ENCODE results near the gene TRIL. TPM values are rescaled to one million over a fixed set of nuclear protein-coding genes. Genes with fewer than 3 reads are reported as not detected.
A peak's percentile ranks its signal among the peaks of the same experiment; 100 is the strongest.

Gene TRIL, protein sequence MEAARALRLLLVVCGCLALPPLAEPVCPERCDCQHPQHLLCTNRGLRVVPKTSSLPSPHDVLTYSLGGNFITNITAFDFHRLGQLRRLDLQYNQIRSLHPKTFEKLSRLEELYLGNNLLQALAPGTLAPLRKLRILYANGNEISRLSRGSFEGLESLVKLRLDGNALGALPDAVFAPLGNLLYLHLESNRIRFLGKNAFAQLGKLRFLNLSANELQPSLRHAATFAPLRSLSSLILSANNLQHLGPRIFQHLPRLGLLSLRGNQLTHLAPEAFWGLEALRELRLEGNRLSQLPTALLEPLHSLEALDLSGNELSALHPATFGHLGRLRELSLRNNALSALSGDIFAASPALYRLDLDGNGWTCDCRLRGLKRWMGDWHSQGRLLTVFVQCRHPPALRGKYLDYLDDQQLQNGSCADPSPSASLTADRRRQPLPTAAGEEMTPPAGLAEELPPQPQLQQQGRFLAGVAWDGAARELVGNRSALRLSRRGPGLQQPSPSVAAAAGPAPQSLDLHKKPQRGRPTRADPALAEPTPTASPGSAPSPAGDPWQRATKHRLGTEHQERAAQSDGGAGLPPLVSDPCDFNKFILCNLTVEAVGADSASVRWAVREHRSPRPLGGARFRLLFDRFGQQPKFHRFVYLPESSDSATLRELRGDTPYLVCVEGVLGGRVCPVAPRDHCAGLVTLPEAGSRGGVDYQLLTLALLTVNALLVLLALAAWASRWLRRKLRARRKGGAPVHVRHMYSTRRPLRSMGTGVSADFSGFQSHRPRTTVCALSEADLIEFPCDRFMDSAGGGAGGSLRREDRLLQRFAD
- polyA plus RNA-seq (2013, experiment 1 of 2; ENCODE audit: insufficient read length), result 32.5 TPM
- polyA plus RNA-seq (2013, experiment 2 of 2; ENCODE audit: insufficient read length), result 33.0 TPM

DNA sequence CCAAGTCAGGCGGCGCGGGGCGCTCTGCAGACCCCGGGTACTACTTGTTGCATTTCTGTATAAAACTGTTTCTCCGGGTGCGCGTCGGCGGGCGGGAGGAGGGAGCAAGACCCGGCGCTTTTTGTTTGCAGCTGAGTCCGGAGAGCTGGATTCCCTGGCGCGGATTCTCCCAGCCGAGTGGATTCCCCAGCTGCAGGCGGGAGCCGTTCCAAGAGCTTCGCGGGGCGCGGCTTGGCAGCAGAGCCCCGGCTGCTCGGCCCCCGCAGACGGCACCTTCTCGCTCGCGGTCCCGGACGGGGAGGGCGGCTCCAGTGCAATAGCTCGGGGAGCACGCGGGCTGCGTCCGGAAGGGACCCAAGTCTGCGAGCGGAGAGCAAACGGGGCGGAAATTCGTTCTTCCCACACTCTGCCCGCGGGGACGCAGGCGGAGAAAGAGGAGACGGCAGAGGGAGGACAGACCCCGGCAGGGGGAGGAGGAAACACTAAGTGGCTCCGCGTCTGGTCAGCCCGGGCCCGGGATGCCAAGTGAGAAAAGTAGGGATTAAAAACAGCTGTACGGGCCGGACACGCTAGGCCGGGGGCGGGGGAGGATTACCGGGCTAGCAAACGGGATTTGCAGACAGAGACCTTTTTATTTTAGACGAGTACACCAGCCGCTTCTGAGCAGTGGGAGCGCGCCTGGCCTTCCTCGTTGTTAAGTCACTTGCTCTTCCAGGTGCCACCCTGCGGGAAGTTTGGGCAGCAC, at the start of gene TRIL:
TSS of gene TRIL (minus strand) at position 96 of the 745 bp plus-strand sequence. CDS start 284 bp downstream, outside the sequence.
- peak; percentile 83 for DNase-seq

- DNase-seq, result no peak
Observed at GRCh38 chr7:29007127-29007526, 49.0 kb upstream of the TRIL start.

GRCh38 chr7:29005829-29006228, 47.7 kb upstream of the TRIL start:
- DNase-seq, result peak; percentile 52

- no peak for DNase-seq
Observed at GRCh38 chr7:29005406-29005805, 47.3 kb upstream of the TRIL start.

DNA sequence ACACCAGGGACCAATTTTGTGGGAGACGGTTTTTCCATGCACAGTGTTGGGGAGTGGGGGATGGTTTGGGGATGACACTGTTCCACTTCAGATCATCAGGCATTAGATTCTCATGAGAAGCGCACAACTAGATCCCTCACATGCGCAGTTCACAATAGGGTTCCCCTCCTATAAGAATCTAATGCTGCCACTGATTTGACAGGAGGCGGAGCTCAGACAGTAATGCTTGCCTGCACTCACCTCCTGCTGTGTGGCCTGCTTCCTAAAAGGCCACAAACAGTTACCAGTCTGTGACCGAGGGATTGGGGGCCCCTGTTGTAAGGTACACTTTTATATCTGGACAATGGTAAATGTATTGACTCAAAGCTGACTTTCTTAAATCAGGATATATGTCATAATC, 45.6 kb upstream of the TRIL start:
- DNase-seq, result no peak

DNA sequence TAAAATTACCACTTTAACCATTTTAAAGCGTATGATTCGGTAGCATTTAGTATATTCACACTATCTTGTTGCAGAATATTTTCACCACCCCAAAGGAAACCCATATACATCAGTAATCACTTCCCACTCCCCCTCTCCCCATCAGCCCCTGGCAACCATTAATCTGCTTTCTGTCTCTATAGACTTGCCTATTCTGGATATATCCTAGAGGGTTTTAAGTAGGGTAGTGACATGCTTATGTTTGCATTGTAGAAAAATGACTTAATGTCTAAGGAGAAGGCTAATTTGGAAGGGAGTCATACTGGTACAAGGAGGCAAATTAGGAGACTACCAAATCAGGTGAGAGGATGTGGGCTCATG, 42.6 kb upstream of the TRIL start:
- DNase-seq, result no peak

GRCh38 chr7:28999895-29000716, 42.0 kb upstream of the TRIL start:
- no peak for DNase-seq

DNA sequence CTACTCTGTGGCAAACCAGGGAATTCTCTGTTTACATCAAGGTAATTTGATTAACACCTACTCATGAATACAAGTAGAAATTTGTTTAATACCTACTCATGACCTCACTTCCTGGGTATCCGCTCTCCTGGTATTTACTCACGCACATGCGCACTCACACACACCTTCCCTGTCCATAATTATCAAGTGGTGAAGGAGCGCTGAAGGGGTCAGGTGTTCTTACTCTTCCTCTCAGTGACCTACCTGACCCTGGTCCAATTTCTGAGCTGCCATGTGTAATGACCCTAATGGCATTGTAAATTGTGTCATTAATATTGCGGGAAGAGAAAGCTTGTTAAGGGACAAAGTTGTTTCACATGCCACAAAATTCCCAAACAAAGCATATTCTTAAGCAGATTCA, 41.3 kb upstream of the TRIL start:
- no peak for DNase-seq

GRCh38 chr7:28998105-28998504, 40.0 kb upstream of the TRIL start:
- DNase-seq, result no peak

GRCh38 chr7:28996836-28997235, 38.7 kb upstream of the TRIL start:
- DNase-seq, result peak; percentile 53

DNA sequence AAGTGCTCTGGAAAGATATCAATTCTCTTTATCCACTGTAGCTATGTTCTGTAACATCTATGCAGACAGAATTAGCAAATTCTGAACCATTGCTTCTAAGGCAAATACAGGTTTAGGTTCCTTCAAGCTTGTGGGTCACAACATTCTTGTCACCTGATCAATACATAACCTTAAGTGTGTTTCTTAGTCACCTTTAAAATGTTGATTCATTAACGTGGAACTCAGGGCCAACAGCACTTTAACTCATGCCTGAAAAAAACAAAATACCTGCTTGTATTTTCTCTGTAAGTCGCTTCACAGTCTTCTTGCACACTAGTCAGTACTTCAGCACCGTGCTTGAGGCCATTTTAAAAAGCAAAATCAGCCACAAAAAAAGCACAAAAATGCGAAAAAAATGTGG, 35.2 kb upstream of the TRIL start:
- DNase-seq, result no peak

GRCh38 chr7:28992798-28993197, 34.7 kb upstream of the TRIL start:
- no peak for DNase-seq

GRCh38 chr7:28990200-28990960, 32.2 kb upstream of the TRIL start:
- DNase-seq, result peak; percentile 91

GRCh38 chr7:28989211-28989980, 31.3 kb upstream of the TRIL start:
- no peak for DNase-seq

GRCh38 chr7:28988810-28989209, 30.7 kb upstream of the TRIL start:
- peak; percentile 99 for DNase-seq

DNA sequence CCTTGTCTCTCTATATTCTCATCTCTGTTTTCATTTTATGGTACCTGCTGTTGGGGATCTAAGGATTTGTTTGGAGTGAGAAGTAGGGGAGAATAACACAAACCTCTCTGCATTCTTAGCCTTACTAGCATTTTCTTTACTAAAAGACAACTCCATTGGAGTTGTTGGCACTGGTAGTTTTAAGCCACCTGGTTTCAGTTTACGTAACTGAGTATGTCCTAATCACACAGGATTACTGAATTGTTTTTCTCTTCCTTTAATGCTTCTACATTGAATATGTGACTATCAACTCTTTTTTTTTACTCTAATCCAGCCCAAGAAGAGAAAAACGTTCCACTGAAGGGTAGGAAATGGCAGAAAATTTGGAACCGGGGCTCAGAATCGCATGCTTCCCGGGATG, 30.0 kb upstream of the TRIL start:
- DNase-seq, result peak; percentile 45

- DNase-seq, result peak; percentile 90
Observed at GRCh38 chr7:28986765-28987110, 28.6 kb upstream of the TRIL start.

DNA sequence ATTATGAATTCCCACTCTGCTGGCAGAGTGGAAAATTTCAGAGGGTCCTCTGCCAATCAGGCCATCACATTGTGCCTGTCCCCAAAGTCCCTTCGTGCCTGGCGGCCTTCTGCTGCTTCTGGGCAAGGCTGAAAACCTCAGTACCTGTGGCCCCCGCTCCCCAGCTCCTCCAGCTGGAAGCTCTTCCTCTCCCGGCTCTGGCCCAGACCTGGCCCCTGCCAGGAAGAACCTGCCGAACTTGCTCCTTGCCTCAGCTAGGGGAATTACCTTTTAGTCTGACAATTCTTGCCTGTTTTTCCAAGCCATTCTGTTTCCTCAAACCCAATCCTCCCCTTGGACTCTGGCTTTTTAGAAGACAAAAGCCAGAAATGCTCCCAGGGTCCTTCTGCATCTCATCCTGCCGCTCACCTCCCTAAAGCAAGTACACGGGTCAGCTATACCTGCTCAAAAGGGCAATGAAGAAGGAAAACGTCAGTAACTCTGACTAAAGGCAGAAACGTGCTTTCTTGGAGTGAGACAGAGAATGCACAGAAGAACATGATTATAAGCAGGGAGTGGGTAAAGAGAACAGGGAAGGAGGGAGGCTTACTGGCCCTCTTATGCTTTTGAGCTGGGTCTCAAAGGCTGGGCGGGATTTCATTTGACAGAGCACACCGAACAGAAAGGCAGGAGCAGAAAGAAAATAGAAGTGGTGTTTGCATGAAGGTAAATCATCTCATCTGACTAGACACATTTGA, 28.1 kb upstream of the TRIL start:
- DNase-seq, result no peak

GRCh38 chr7:28984631-28985030, 26.5 kb upstream of the TRIL start:
- peak; percentile 94 for DNase-seq

GRCh38 chr7:28984217-28984616, 26.1 kb upstream of the TRIL start:
- no peak for DNase-seq

Data from fibroblast of skin of abdomen (primary cell).